GM12872 (cell line): ENCODE data around the gene PRPF6.

Experiments
- CTCF ChIP-seq: IDR thresholded peaks from 3 replicates; pipeline ENCODE4 v1.5.1; 2011; ENCODE audit warnings: low read depth, mild to moderate bottlenecking, low read length, moderate library complexity; ENCODE audit not compliant: insufficient read depth

The PRPF6 gene

DNA sequence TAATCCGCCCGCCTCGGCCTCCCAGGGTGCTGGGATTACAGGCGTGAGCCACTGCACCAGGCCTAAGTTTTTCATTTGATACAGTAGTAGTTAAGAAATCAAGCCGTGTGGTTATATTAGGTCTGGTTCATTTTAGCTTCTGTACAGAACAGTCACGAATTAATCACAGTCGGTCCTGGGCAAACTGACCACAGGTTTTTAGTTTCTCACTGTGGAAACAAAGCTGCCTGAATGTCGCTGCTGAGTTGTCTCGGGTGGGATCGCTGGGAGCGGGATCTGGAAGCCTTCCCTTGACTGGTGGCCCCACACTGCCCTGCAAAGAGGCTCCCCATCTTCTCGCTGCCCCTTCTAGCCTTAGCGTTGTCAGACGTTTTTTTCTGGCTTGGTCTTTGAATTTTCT lies 43.3 kb upstream of the PRPF6 start:
- no peak for TF ChIP-seq CTCF

DNA sequence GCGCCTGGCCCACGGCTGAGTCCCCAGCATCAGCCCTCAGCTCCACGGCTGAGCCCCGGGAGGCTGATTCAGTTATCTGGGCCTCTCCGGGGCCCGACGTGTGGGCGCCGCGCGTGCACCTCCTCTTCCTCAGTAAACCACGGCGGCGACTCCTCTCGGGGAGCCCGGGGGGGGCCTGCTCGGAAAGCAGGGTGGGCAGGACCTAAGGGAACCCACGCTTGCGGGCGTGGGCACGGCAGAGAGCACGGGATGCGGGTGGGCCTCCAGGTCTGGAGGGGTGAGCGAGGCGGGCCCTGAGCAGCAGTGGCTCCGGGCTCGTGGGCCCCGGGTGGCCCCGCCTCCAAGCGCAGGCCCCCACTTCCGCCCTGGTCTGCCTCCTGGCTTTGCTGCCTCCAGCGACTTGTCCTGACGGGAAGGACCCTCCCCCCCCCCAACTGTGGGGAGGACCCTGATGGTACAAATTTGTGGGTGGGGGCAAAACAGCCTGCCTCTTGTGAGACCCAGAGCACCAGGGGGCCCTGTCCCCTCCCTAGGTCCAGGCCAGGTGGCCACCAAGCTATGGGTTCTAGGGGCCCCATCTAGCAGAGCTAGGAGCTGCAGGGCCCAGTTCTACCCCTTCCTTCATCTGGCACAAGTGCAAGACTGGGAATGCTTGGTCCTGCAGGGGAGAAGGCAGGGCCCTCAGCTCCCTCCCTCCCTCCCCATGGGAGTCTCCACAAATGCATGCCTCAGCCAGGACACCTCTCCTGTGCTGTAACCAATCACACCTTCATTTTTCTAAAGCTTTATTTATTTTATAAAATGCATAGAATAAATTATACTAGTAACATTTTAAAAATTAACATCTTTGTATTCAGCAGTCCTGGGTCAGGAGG lies 41.6 kb upstream of the PRPF6 start:
- TF ChIP-seq CTCF = no peak

DNA sequence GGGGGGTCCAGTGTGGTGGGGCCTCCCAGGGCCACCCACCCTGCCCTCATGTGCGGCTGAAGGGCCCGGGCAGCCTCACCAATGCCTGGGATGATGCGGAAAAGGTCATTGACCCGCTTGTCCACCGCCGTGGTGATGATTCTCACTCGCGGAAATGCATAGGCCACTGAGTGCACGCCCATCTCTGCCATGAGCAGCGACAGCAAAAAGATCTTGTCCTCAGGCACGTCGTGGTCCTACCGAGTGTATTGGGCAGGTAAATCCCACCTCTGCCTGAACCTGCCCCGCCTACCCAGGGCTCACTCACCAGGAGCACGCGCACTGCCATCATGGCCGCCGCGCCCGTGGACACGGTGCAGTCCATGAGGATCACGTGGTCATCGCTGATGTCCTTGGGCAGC lies 40.9 kb upstream of the PRPF6 start:
- TF ChIP-seq CTCF = no peak

DNA sequence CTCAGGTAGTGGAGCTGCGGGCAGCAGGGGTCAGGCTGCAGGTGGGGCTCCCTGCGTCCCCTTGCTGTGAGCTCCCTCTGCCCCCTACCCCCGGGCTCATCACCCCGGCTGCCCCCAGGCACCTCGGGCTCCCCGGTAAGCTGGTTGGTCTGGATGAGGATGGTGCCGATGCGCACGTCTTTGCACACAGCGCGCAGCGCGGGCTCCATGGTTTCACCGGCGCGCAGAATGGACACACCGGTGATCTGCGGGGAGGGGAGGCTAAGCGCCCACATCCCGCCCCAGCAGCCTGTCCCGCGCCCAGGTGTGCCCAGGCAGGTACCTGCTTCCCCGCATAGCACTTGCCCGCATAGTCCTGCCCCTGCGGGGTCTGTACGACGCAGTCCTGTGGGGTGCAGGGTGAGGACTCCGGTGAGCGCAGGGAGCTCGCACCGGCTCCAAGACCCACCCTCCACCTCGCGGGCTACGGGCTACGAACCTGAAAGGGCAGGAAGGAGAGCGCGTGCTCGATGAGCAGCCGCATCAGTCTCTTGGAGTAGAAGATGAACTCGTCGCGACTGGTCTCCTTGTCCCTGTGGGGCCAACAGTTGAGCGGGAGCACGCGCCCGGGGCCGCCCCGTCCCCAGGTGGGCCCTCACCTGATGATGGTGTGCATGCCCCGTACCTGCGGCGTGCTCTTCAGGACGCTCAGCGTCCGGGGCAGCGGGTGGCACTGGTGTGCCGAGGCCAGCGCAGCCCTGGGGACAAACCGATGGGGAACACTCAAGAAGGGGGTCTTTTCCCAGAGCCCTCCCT lies 40.3 kb upstream of the PRPF6 start:
- TF ChIP-seq CTCF = no peak

- TF ChIP-seq CTCF = no peak
Observed at GRCh38 chr20:63941282-63942081, 39.5 kb upstream of the PRPF6 start.

DNA sequence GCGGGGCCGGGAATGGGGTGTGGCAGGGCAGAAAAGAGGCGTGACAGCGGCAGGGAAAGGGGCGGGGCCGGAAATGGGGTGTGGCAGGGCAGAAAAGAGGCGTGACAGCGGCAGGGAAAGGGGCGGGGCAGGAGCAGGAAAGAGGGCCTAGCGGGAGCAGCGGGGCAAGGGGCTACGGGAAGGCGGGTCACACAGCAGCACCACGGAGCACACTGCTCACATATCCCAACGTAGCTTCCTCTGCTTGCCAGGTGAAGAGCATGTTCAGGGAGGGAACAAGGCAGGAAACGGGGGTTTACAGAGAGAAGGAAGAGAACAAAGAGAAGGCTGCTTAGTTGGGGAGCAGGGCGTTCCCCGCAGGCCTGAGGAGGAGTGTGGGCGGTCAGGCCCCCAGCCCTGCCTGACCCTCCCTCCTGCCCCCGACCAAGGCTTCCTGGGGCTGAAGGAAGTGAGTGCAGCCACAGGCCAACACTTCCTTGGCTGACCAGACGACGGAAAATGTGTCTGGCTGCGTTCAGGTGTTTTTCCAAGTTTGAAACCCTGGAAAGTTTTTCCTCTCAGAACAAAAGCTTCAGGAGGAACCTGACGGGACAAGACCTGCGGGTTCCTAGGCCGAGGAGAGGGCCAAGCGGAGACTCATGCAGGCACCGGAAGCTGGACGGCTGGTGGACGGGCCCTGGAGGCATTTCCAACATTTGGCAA lies 38.5 kb upstream of the PRPF6 start:
- no peak for TF ChIP-seq CTCF
